Esophagus (tissue), 2 donors: ENCODE results near the gene CDCA4. TPM values are rescaled to one million over a fixed set of nuclear protein-coding genes. Genes with fewer than 3 reads are reported as not detected.

Experiments
- H3K27ac ChIP-seq, 2 donors: one replicate each; pipeline ENCODE4 v1.5.1; 2013; ENCODE audit warnings: low read depth in 2 of 2, mild to moderate bottlenecking in 2 of 2, inconsistent platforms in 1 of 2, low read length in 1 of 2, moderate library complexity in 1 of 2
- H3K27me3 ChIP-seq, 2 donors: one replicate each; pipeline ENCODE4 v1.6.1; 2013; ENCODE audit warnings: low read length in 2 of 2, control low read depth in 1 of 2, mild to moderate bottlenecking in 1 of 2; ENCODE audit not compliant: insufficient read depth in 2 of 2, control insufficient read depth in 1 of 2
- H3K36me3 ChIP-seq, 2 donors: one replicate each; pipeline ENCODE4 v1.6.1; 2013; ENCODE audit warnings: low read length in 1 of 2; ENCODE audit not compliant: control insufficient read depth in 2 of 2, insufficient read depth in 2 of 2
- H3K4me1 ChIP-seq, 2 donors: one replicate each; pipeline ENCODE4 v1.6.1; 2013; ENCODE audit warnings: low read length in 1 of 2; ENCODE audit not compliant: control insufficient read depth in 2 of 2, insufficient read depth in 2 of 2
- H3K4me3 ChIP-seq, 2 donors: one replicate each; pipeline ENCODE4 v1.5.1; 2013; ENCODE audit warnings: low read length in 2 of 2, mild to moderate bottlenecking in 2 of 2, low read depth in 1 of 2, moderate library complexity in 1 of 2
- H3K9me3 ChIP-seq, 2 donors: one replicate each; pipeline ENCODE4 v1.6.1; 2013; ENCODE audit warnings: mild to moderate bottlenecking in 2 of 2, low read depth in 1 of 2, low read length in 1 of 2, moderate library complexity in 1 of 2; ENCODE audit not compliant: control insufficient read depth in 2 of 2, insufficient read depth in 1 of 2
- WGBS, 2 donors: extraction: QIAGEN DNeasy Blood & Tissue Kit; methylation state at CpG; one replicate each; pipeline ENCODE4 v1.1.7; 2013; 5-methylcytosine and 5-hydroxymethylcytosine counted together
- polyA plus RNA-seq, 2 donors: library from polyadenylated mRNA; stranded (reverse); fragments of 200-250 nt; gene quantifications; one replicate each; pipeline ENCODE4 v1.2.3, GENCODE V29; 2013
- donor health status: healthy with polysubstance abuse.
- donor health status: Bipolar disorder and iron deficiency.

The CDCA4 gene
- polyA plus RNA-seq, 2 donors, result 23.5 to 24.7 TPM

- Histone ChIP-seq H3K27me3 (no peaks in the 10 kb centered on the region), H3K9me3 (no peaks in the 10 kb centered on the region), H3K4me1 (peaks cover 2 to 19% of the 10 kb centered on the region in 2 donors), H3K4me3 (no peak overlapping the region), H3K27ac (no peak overlapping the region), H3K36me3 (peaks cover 0 to 2% of the 10 kb centered on the region in 2 donors)
- 66 to 74% methylated on average over 4 of the region's 4 CpGs for WGBS, 2 donors
Observed at GRCh38 chr14:105018414-105018813, 2.5 kb downstream of the CDCA4 start.

- Histone ChIP-seq H3K9me3 (no peaks in the 10 kb centered on the region), H3K36me3 (peaks cover 1 to 11% of the 10 kb centered on the region in 2 donors), H3K4me1 (peaks cover 7 to 31% of the 10 kb centered on the region in 2 donors), H3K4me3 (no peak overlapping the region), H3K27ac (peak overlapping the region; percentile 77 to 80), H3K27me3 (no peaks in the 10 kb centered on the region)
- WGBS, 2 donors, result 56 to 58% methylated on average over 6 of the region's 6 CpGs
Observed at GRCh38 chr14:105015905-105016304, 5.0 kb downstream of the CDCA4 start.

- H3K27ac ChIP-seq, result peak overlapping the region; percentile 42 to 55
- H3K9me3 ChIP-seq, result no peaks in the 10 kb centered on the region
- H3K27me3 ChIP-seq, result no peaks in the 10 kb centered on the region
- 75 to 78% methylated on average over 9 of the region's 9 CpGs for WGBS, 2 donors
- H3K4me1 ChIP-seq, result peaks cover 7 to 31% of the 10 kb centered on the region in 2 donors
- no peak overlapping the region for H3K4me3 ChIP-seq
- peaks cover 3 to 13% of the 10 kb centered on the region in 2 donors for H3K36me3 ChIP-seq
Observed at GRCh38 chr14:105015242-105015641, 5.6 kb downstream of the CDCA4 start.

- Histone ChIP-seq H3K27ac (no peak overlapping the region), H3K9me3 (no peaks in the 10 kb centered on the region), H3K4me1 (peaks cover 7 to 31% of the 10 kb centered on the region in 2 donors), H3K36me3 (peaks cover 6 to 17% of the 10 kb centered on the region in 2 donors), H3K27me3 (no peaks in the 10 kb centered on the region), H3K4me3 (no peak overlapping the region)
- 52 to 68% methylated on average over 4 of the region's 4 CpGs for WGBS, 2 donors
Observed at GRCh38 chr14:105014631-105015030, 6.3 kb downstream of the CDCA4 start.

- Histone ChIP-seq H3K9me3 (no peaks in the 10 kb centered on the region), H3K36me3 (peaks cover 9 to 19% of the 10 kb centered on the region in 2 donors), H3K4me1 (peaks cover 7 to 28% of the 10 kb centered on the region in 2 donors), H3K4me3 (no peak overlapping the region), H3K27ac (no peak overlapping the region), H3K27me3 (no peaks in the 10 kb centered on the region)
- WGBS, 2 donors, result 78 to 83% methylated on average over 8 to 9 of the region's 9 CpGs
Observed at GRCh38 chr14:105014032-105014431, 6.9 kb downstream of the CDCA4 start.

- H3K9me3 ChIP-seq, result no peaks in the 10 kb centered on the region
- peaks cover 9 to 19% of the 10 kb centered on the region in 2 donors for H3K36me3 ChIP-seq
- H3K4me1 ChIP-seq, result peaks cover 7 to 24% of the 10 kb centered on the region in 2 donors
- no peaks in the 10 kb centered on the region for H3K27me3 ChIP-seq
- H3K4me3 ChIP-seq, result no peak overlapping the region
- H3K27ac ChIP-seq, result no peak overlapping the region
- 39 to 50% methylated on average over 8 of the region's 8 CpGs for WGBS, 2 donors
Observed at GRCh38 chr14:105013150-105013785, 7.6 kb downstream of the CDCA4 start.

- 51 to 69% methylated on average over 23 of the region's 23 CpGs for WGBS, 2 donors
- H3K4me3 ChIP-seq, result no peak overlapping the region
Observed at GRCh38 chr14:105012171-105012985, 8.5 kb downstream of the CDCA4 start.

GRCh38 chr14:105011312-105011990, 9.4 kb downstream of the CDCA4 start:
- Histone ChIP-seq H3K27me3 (no peaks in the 10 kb centered on the region), H3K4me1 (peaks cover 7 to 22% of the 10 kb centered on the region in 2 donors), H3K4me3 (no peak overlapping the region), H3K36me3 (peaks cover 9 to 29% of the 10 kb centered on the region in 2 donors), H3K9me3 (no peaks in the 10 kb centered on the region), H3K27ac (no peak overlapping the region)
- 83 to 85% methylated on average over 29 of the region's 29 CpGs for WGBS, 2 donors

More at GRCh38 chr14:105012171-105012985, 8.5 kb downstream of the CDCA4 start:
- H3K4me1 ChIP-seq, result peaks cover 7 to 24% of the 10 kb centered on the region in 2 donors
- no peaks in the 10 kb centered on the region for H3K27me3 ChIP-seq
- peaks cover 9 to 25% of the 10 kb centered on the region in 2 donors for H3K36me3 ChIP-seq
- no peak overlapping the region for H3K27ac ChIP-seq
- H3K9me3 ChIP-seq, result no peaks in the 10 kb centered on the region

- Histone ChIP-seq H3K36me3 (peaks cover 9 to 29% of the 10 kb centered on the region in 2 donors), H3K4me3 (no peak overlapping the region), H3K9me3 (no peaks in the 10 kb centered on the region), H3K27ac (no peak overlapping the region), H3K4me1 (peaks cover 7 to 24% of the 10 kb centered on the region in 2 donors), H3K27me3 (no peaks in the 10 kb centered on the region)
- WGBS, 2 donors, result 83% methylated on average over 17 of the region's 17 CpGs
Observed at GRCh38 chr14:105010891-105011291, 10.0 kb downstream of the CDCA4 start.
